ENCODE data around the gene CCDC149.
A peak's percentile ranks its signal among the peaks of the same experiment; 100 is the strongest.

CCDC149 gene

GRCh38 chr4:24772061-24772705 is 140.7 kb downstream of the CCDC149 start:
- DNase-seq, result no peak

- DNase-seq, result no peak
These were observed 141.6 kb downstream of the CCDC149 start for GRCh38 chr4:24771241-24771640.

GRCh38 chr4:24770667-24771066 is 142.2 kb downstream of the CCDC149 start:
- DNase-seq, result no peak

GRCh38 chr4:24770032-24770584 is 142.7 kb downstream of the CCDC149 start:
- peak in 1 of 2 experiments; percentile 4 for DNase-seq

GRCh38 chr4:24769571-24769970 is 143.3 kb downstream of the CCDC149 start:
- no peak for DNase-seq

- DNase-seq, result no peak
These were observed 144.2 kb downstream of the CCDC149 start for GRCh38 chr4:24768604-24769003.

GRCh38 chr4:24768006-24768405 is 144.8 kb downstream of the CCDC149 start:
- no peak for DNase-seq

- no peak for DNase-seq
These were observed 147.4 kb downstream of the CCDC149 start for GRCh38 chr4:24765376-24765988.

GRCh38 chr4:24764345-24764744 is 148.5 kb downstream of the CCDC149 start:
- DNase-seq, result no peak

GRCh38 chr4:24763631-24764297 is 149.1 kb downstream of the CCDC149 start:
- no peak for DNase-seq
